Right lobe of liver (tissue), 4 donors: ENCODE data around the gene TRIO.

Experiments used
- POLR2A ChIP-seq: fragments of 450-650 bp; IDR thresholded peaks from one replicate; pipeline ENCODE4 v1.6.1; 2017; ENCODE audit warnings: antibody characterized with exemption, mild to moderate bottlenecking
- TF ChIP-seq, protein P1 (sequence below), 4 donors: fragments of 200-600 bp in 3 of 4; fragments of 450-650 bp in 1 of 4; IDR thresholded peaks; one replicate each; pipeline versions ENCODE4 v1.5.1 to v1.8.0; 2016 to 2022; ENCODE audit warnings: antibody characterized with exemption in 4 of 4, mild to moderate bottlenecking in 2 of 4
- donor health status: DM: no; HTN: no; CAD: no.
- donor health status: DM: no; HTN: no; CAD: no.
- donor health status: DM: no; HTN: yes; CAD: no.

DNA sequence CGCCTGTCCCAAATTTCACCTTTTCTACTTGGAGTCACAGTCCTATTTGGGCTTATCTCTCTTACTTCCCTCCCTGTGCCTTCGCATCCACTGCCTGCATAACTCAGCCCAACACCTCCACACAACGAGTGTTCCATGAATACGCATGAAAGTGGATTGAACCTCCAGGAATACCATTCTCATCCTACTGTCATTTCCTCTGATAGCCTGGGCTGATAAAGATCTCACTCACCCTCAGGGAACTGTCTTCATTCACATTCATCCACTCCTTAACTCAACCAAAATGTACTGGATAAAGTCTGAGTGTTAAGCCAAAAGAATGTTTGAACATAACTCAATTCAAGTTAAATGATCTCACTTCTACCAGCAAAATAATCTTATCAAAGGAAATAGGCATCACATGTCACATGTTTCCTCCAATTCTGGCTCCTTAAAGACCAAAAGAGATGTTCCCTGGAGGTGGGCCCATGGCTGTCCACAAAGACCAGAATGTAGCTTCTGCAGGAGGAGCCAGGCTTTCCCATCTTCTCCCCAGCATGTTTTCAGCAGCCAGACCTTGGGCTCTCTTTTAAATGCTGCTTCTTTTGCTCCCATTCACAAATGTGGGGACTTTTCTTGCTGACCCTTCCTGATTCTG, 28.4 kb upstream of the TRIO start:
- TF ChIP-seq, protein P1, sequence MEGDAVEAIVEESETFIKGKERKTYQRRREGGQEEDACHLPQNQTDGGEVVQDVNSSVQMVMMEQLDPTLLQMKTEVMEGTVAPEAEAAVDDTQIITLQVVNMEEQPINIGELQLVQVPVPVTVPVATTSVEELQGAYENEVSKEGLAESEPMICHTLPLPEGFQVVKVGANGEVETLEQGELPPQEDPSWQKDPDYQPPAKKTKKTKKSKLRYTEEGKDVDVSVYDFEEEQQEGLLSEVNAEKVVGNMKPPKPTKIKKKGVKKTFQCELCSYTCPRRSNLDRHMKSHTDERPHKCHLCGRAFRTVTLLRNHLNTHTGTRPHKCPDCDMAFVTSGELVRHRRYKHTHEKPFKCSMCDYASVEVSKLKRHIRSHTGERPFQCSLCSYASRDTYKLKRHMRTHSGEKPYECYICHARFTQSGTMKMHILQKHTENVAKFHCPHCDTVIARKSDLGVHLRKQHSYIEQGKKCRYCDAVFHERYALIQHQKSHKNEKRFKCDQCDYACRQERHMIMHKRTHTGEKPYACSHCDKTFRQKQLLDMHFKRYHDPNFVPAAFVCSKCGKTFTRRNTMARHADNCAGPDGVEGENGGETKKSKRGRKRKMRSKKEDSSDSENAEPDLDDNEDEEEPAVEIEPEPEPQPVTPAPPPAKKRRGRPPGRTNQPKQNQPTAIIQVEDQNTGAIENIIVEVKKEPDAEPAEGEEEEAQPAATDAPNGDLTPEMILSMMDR (IDR thresholded peaks at IDR 0.05), result no peak
- TF ChIP-seq POLR2A, result no peak
